NCI-H1436 (cell line): Measurements from ENCODE around the gene AK4.
A peak's percentile ranks its signal among the peaks of the same experiment; 100 is the strongest.
"Not testable (repeated sequence)": the region's sequence is repeated elsewhere in the genome, so short reads cannot be mapped to it uniquely, and the experiment has no call there.

ENCODE experiments used
- DNase-seq: peaks from one replicate; lab custom pipeline; 2025; lab: John Stamatoyannopoulos, UW

AK4 gene

DNA sequence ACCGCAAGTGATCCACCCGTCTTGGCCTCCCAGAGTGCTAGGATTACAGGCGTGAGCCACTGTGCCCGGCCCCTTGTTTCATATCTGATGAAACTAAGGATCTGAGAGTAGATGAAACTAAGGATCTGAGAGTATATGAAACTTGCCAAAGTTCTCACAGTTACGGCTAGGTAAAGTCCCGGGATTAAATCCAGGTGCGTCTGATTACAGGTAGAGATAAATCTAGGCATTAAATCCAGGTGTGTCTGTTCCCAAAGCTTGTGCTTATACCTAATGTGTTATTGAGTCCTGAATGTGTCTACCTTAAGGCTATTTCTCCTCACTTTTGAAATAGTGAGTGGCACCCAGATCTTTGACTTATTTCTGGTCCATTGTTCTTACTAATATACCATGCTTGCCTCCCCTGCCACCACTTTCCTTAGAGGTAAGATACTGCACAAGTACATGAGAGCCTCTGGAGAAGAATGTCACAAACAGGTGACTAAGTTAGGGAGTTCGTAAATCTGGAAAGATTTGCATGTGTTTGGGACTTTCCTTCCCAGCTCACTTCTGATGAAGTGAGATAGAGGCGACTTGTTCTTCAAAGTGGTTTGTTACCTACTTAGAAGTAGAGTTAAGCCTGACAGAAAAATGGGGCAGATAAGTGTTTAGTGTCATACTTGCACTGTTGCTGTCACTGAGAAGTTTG lies 66.5 kb downstream of the AK4 start:
- no peak for DNase-seq

DNA sequence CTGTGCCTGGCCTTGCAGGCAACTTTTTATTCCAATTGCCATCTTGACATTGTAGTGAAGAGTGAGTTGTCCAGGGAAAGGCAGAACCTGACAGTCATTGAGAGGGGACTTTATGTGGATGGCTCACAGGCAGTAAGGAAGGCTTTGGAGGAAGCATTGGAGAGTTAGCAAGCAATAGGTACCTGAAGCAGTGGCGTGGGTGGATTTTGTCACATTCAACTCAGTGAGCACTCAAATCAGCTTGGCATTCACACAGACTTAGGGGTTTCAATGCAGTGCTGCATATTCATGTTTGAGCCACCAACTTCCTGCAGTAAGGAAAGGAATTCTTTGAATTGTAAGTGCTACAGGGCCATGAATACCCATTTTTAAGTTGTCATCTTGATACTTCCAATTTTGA lies 69.0 kb downstream of the AK4 start:
- no peak for DNase-seq

DNA sequence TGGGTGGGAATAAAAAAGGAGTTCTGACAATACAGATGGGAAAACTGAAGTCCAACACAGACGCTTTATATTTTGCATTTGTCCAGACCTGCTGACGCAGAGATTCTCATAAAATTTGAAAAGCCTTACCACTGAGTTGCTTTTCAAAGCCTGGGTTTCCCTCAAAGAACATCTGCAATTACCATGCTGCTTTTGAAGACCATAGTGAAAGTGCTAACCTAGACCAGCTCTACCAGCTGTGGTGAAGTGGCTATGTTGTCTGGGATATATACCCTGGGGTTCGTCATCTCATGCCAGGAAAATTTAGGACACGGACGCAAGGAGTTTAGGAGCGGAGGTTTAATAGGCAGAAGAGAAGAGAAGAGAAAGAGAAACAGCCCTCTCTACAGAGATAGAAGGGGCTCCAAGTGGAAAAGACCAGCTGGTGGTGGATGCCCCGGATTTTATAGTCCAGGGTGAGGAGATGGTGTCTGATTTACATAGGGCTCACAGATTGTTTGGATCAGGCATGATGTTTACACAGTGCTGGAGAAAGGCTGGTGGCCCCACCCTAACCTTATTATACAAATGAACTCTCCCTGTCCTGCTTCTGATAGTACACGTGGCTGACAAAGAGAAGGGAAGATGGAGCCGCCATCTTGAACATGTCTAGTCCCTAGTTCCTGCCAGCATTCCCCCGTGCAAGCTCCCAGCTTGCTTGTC lies 73.8 kb downstream of the AK4 start:
- DNase-seq, result no peak

DNA sequence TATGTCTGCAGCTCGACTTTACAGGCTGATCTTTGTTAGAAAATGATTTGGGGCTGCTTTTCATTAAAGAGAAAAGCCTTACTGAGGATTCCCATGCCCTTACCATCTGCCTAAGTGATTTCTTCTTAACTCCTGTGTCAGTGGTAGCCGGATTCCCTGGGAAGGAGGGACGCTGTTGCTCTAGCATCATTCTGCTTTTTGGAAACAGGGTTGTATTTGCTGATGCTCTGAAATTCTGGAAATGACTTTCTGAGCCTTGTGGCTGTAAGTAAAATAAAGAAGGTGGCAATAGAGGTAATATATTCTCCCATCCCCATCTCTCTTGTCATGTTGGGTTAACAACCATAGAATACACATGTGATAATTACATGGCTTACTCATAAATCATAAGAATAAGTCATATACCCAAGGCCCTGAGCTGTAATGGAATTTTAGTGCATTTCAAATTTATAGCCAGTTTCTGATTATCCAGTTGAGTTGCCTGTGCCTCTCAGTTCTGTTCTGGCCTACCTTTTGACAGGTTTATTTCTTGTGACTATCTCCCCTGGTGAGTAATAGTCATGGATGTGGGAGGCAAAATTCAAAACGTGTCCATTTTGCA lies 74.4 kb downstream of the AK4 start:
- DNase-seq, result no peak

DNA sequence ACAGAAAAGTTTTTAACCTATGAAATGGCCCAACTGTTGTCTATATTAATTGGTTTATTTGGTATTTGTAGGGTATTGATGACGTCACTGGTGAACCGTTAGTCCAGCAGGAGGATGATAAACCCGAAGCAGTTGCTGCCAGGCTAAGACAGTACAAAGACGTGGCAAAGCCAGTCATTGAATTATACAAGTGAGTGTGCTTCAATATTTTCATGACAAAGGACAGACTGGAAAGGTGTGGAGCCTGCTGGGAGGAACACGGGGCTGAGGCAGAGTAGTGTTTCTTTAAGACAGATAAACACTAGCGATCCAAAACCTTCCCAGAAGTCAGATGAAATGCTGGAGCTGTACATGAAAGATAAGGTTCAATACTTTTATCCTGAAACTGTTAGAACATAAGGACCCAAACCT lies 76.7 kb downstream of the AK4 start:
- DNase-seq, result no peak

DNA sequence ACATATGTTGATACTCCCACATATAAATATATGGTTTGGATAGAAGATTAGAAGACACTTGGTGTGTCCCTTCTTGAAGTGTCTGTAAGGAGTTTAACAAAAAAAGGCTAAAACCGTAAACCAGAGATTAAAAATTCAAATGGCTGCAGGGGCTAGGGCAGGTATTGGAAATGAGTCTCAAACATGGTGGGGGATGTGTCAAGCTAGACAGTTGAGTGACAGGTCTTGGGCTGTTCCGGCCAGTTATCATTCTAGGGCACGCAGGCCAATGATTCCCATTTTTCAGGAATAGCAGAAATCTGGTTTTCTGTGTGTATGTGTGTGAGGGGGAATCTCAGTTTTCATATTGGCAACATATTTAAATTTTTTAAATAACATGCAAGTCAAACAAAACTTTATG lies 77.2 kb downstream of the AK4 start:
- DNase-seq, result no peak

DNA sequence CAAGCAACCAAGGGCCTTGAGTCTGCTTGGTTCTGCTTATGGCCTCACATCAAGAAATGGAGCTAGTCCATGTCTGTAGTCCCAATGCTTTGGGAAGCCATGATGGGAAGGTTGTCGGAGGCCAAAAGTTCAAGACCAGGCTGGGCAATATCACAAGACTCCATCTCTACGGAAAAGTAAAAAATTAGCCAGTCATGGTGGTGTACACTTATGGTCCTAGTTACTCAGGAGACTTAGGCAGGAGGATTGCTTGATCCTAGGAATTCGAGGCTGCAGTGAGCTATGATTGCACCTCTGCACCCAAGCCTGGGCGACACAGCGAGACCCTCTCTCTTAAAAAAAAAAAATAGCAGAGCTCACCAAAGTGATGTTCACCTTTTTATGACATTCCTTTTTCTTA lies 81.2 kb downstream of the AK4 start:
- no peak for DNase-seq

DNA sequence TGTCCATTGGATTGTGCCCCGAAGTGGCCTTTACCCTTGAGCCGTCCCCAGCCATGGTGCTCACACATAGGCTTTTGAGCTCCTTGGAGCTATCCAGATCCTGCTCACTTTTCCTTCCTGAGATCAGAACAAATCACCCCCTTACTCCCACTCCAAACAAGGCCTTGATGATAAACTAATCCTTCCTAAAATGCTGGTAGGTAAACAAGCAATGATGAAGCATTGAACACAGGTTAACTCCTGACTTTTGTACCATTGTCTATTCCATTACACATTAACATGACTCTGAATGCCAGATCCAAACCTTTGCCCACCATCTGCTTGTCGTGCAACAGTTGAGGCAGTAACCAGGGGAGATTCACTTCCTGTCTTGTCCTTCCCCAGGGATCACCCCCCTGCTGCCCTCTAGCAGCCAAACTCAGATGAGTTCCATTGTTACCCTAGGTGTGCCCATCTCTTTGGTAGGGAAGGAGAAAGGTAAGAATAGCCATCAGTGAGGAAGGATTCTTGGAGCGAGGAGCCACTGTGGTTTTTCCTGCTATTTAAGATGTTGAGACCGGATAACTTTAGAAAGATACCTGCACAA lies 81.8 kb downstream of the AK4 start:
- no peak for DNase-seq

DNA sequence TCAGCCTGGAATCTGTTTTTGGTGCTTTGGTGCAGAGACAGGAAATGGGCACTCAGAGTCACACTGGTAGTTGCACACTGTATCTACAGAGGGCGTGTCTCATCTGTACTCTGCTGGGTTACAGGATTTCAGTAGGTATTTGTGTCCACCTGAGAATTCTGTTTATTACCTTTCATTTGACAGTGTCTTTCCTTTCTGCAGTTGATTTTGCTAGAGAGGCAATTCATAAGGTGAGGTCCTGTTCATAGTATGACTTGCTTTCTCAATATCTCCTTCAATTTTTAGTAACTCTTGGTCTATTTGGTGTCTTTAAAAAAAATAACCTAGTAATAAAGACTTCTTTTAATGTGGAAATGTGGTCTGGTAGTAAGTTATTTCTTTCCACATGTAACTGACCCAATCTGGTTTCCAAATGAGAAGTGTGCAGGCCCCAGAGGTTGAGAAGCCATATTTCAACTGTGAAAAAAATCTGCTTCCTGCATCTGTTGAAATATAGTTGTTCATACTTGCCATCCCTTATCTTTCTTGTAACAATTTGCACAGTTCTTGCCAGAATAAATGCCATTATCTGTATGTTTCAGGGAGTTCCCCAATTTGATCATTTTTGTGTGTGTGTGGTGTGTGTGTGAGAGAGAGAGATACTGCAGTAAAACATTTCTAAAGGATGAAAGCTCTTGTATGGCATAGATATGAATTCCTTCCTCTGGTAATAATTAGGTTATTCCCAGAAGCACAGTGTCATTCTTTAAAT lies 82.9 kb downstream of the AK4 start:
- DNase-seq, result no peak

DNA sequence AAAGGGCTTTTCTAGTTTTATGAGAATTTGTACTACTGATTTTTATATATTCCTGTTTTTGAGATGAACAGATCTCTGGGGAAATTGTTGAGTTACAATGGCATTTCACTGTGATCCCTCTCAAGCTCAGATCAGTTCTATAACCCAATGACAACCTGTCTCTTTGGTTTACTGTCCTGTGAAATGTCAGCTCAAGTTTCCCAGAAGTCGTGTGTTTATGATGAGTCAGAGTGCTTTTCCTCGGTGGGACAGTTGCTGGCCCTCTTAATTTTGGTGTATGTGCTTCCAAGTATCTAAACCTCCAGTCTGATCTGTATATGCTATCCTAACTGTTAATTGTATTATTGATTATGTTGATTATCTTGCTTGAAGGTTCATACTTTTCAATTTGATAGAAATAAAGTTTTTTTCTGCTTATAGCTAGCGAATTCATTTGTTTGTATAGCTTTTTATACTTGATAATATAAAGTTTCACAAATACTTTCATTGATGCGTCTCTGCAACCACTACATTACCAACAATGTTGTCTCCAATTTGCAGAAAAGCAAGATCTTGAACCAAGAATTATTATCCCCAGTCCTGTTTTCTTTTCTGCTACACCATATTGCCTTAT lies 83.8 kb downstream of the AK4 start:
- DNase-seq, result no peak

DNA sequence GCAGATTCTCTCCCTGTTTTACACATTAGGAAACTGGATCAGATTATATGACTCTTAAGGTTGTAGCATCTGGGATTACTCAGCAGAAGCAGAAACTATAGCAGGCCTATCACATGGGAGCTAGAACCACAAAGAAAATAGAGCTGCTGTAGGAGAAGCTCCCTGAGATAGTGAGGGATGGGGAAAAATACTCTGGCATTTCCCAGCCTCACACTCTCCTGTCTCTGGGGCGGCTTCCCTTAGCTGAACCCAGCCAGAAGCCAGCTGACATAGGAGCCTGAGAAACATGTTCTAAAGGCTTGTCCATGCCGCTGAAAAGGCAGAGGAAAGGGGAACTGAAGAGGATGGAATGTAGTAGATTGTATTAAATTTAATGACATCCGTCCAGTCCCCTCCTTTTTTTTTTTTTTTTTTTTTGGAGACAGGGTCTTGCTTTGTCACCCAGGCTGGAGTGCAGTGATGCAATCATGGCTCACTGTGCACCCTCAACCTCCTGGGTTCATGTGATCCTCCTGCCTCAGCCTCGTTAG lies 84.5 kb downstream of the AK4 start:
- no peak for DNase-seq

DNA sequence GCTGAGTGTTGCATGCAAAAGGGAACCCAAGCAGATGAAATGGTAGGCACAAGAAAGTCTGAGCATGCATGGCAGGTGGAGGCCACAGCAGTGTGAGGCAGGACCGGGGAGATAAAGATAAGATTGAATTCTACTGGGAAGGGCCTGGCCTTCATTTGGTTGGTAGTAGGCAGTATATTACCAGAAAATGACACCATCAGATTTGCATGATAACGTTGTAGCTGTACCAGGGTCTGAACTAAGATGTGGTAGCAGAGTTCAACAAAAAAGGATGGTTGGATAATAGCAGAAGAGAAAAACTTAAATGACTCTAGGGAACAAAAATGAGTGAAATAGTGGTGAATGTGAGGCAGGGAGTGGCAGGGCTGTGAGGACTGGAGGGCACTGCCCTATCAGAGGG lies 85.8 kb downstream of the AK4 start:
- DNase-seq, result no peak

DNA sequence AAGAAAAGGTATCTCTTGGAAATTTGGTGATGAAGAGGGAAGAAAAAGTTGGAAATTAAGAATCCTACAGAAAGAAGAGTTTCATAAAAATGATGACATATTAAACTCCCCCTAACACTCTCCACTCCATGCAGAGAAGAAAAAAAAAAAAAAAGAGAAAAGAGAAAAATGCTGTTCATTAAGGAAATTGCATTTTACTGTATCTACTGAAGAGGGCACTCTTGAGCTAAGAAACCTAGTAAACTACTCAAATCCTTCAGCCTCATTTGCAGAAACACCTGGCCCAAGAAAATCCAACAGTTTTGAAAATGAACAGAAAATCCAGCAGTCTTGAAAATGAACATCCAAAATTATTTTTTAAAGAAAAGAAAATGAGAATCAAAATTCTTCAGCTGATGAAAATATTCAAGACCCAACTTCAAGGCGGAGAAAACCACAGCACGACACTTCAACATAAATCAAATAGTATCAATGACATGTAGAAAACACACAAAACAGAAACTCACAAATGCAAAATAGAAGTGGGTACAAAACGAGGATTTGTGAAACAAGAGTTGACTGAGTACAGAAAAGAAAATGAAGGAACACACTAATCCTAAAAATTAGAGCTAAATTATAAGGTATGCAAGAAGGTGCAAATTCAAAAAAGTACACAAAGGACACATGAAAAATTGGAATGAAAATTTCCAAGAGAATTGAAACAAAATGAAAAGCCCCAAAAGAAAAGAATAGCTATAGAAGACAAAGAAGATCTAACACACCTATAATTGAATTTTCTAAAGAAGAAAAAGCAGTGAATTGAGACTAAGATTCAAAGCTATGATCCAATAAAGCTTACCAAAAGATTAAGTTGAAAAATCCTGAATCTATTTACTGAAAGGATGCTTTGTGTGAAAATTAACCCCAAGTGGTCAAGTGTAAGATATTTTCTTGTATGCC lies 88.1 kb downstream of the AK4 start:
- peak; percentile 56 for DNase-seq

DNA sequence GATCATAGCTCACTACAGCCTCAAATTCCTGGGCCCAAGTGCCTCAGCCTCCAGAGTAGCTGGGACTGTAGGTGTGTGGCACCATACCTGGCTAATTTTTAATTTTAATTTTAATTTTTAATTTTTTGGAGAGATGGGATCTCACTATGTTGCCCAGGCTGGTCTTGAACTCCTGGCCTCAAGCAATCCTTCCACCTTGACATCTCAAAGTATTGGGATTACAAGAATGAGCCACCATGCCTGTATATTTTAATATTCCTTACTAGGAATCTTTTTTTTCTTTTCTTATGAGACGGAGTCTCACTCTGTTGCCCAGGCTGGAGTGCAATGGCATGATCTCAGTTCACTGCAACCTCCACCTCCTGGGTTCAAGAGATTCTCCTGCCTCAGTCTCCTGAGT lies 89.1 kb downstream of the AK4 start:
- DNase-seq, result not testable (repeated sequence)

DNA sequence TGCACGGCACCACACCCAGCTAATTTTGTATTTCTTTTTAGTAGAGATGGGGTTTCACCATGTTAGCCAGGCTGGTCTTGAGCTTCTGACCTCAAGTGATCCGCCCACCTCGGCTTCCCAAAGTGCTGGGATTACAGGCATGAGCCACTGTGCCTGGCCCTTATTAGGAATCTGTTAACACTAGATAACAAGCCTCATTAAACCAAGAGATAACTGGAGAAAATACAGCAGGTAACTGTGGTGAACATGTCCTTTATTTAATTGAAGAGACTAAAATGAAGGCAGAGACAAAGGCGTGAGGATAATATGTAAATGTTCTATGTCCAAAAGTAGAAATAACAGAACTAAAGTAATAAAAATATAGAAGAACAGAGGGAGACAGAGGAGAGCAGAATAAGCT lies 89.5 kb downstream of the AK4 start:
- DNase-seq, result no peak

DNA sequence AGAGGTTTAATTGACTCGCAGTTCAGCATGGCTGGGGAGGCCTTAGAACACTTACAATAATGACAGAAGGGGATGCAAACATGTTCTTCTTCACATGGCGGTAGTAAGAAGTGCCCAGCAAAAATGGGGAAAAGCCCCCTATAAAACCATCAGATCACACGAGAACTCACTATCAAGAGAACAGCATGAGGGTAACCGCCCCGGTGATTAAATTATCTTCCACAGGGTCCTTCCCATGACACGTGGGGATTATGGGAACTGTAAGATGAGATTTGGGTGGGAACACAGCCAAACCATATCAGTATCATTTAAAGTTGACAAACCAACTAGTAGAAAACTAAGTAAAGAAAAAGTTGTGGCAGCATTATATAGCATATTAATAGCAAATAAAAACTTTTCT lies 90.0 kb downstream of the AK4 start:
- DNase-seq, result no peak

DNA sequence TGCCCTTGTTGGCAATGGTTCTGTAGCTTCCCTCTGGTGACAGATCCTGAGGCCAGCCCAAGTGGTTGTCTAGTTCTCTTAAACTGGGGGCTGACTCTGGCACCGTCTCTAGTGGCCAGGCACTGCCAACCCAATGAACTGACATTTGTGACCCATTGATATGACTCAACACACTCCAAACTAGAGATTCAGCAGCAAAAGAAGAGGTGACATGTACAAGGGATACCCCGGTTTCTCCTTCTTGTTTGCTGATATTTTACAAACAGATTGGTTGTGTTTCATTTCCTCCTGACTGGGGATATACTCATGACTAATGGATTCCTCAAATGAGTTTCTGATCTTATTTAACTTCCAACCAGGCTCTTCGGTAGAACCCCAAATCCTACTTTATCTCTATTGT lies 95.5 kb downstream of the AK4 start:
- no peak for DNase-seq

DNA sequence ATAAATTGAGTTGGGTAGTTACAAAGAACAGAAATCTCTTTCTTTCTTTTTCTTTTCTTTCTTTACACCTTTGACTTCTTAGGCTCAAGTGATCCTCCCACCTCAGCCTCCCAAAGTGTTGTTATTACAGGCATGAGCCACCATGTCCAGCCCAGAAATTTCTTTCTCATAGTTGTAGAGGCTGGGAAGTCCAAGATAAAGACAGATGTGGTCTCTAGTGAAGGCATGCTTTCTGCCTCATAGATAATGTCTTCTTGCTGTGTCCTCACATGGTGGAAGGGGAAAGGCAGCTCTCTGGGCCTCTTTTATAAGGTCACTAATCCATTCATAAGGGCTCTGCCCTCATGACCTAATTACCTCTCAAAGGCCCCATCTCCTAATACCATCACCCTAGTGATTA lies 97.3 kb downstream of the AK4 start:
- no peak for DNase-seq

DNA sequence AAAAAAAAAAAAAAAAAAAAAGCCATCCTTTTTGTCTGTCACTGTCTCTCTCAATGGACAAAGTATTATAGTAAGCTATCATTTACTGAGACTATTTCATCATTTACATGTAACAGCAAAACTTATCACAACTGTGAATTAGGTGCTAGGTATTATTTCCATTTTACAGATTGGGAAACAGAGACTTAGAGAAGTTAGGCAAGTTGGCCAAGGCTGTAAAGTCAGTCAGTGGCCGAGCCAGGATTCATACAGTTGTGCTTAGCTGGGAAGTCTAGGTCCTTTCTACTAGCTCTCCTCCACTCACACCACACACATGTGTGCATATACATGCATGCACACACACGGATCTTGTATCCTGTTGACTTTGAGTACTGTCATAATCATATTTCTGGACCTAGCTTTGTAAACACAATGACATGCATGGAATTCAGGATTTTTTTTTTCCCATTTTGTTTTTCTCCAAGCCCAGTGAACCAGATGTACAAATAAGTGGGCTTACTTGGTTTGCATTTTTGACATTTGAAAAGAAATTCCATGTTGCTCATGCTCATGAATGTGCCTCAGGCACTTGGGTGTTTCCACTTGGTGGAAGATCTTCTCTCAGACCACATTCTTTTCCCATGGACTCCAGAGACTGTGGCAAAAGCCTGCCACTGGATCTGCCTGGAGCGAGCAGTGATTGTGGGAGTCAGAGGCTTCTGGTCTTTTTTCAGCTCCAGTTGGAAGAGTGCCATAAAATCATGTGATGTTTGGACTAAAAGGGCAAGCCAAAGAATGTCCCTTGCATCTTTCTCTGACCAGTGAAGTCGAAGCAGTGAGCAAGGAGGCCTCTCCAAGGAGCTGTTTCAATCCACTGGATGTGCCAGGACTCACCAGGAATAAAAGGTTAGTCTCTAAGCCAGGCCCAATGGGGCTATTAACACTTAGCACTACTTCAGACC lies 99.7 kb downstream of the AK4 start:
- no peak for DNase-seq

DNA sequence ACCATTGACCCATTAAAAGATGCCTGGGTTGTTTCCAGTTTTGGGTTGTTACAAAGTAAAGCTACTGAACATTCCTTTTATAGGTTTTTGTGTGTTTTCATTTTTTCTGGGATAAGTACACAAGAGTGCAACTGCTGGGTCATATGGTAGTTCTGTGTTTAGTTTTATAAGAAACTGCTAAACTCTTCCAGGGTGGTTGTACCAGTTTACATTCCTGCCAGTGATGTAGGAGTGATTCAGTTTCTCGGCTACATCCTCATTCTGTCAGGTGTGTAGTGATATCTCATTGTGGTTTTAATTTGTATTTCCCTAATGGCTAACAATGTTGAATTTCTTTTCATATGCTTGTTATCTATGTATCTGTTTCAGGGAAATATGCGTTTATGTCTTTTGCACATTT lies 102.8 kb downstream of the AK4 start:
- no peak for DNase-seq
